K562 (cell line): ENCODE results near the gene ERGIC1. TPM values are rescaled to one million over a fixed set of nuclear protein-coding genes. Genes with fewer than 3 reads are reported as not detected.

Source experiments
- CEBPG ChIP-seq, 3 experiments: fragments of 200-800 bp in 1 of 3; sonication (Bioruptor generic) in 1 of 3; sonication (generic) in 1 of 3; formaldehyde crosslinking in 1 of 3; IDR thresholded peaks in 2 of 3; conservative IDR thresholded peaks in 1 of 3; 2 replicates each; pipeline versions ENCODE4 v1.6.1 to v1.8.0; 2016 to 2022; ENCODE audit warnings: missing compliant biosample characterization in 2 of 3, missing genetic modification characterization in 2 of 3, mild to moderate bottlenecking in 1 of 3, missing genetic modification reagents in 1 of 3
- DACH1 ChIP-seq: fragments of 450-650 bp; IDR thresholded peaks from 2 replicates; pipeline ENCODE4 v1.6.1; 2018; ENCODE audit not compliant: partially characterized antibody
- ETV6 ChIP-seq, 3 experiments: fragments of 150-350 bp in 1 of 3; sonication (generic) in 1 of 3; formaldehyde crosslinking in 1 of 3; IDR thresholded peaks; 2 replicates each; pipeline versions ENCODE4 v1.6.1 to v1.8.0; 2014 to 2022; ENCODE audit warnings: borderline replicate concordance in 2 of 3, low read depth in 2 of 3, antibody characterized with exemption in 1 of 3, low read length in 1 of 3, mild to moderate bottlenecking in 1 of 3, missing genetic modification reagents in 1 of 3
- FOXM1 ChIP-seq, 2 experiments: fragments of 450-650 bp in 1 of 2; sonication (generic) in 1 of 2; formaldehyde crosslinking in 1 of 2; IDR thresholded peaks; 2 replicates each; pipeline versions ENCODE4 v1.6.1 to v1.9.0; 2017 to 2022; ENCODE audit warnings: low read depth in 2 of 2, mild to moderate bottlenecking in 2 of 2, missing genetic modification reagents in 1 of 2, moderate library complexity in 1 of 2
- HDAC8 ChIP-seq: fragments of 450-650 bp; IDR thresholded peaks from 2 replicates; pipeline ENCODE4 v1.6.1; 2016; ENCODE audit warnings: mild to moderate bottlenecking, missing genetic modification characterization, moderate library complexity, missing compliant biosample characterization
- KDM1A ChIP-seq, 2 experiments: fragments of 450-650 bp; IDR thresholded peaks; 2 replicates each; pipeline ENCODE4 v1.6.1; 2016; ENCODE audit warnings: mild to moderate bottlenecking in 2 of 2
- MAFK ChIP-seq: IDR thresholded peaks from 2 replicates; pipeline ENCODE4 v1.6.1; 2011; ENCODE audit warnings: low read length, improper control_type of control experiment
- MYC ChIP-seq, 2 experiments: fragments of 250-450 bp in 1 of 2; sonication (Bioruptor Pico) in 1 of 2; IDR thresholded peaks; 2 replicates each; pipeline versions ENCODE4 v1.5.1 to v1.6.1; 2012 to 2021; ENCODE audit warnings: low read depth in 2 of 2, borderline replicate concordance in 1 of 2, improper control_type of control experiment in 1 of 2, low read length in 1 of 2, mild to moderate bottlenecking in 1 of 2, moderate library complexity in 1 of 2
- NR4A1 ChIP-seq, 2 experiments: fragments of 250-450 bp in 1 of 2; fragments of 450-650 bp in 1 of 2; sonication (Bioruptor Pico) in 1 of 2; IDR thresholded peaks; 2 replicates each; pipeline versions ENCODE4 v1.4.0 to v1.6.1; 2016 to 2020; ENCODE audit warnings: mild to moderate bottlenecking in 2 of 2, missing compliant biosample characterization in 1 of 2, missing genetic modification characterization in 1 of 2, moderate library complexity in 1 of 2
- SAP30 ChIP-seq: fragments of 200-600 bp; sonication (generic); IDR thresholded peaks from 2 replicates; pipeline ENCODE4 v1.6.1; 2012; ENCODE audit warnings: borderline replicate concordance, low read depth, mild to moderate bottlenecking, moderate library complexity, low read length, control low read depth, inconsistent platforms; ENCODE audit not compliant: insufficient read depth, poor library complexity, severe bottlenecking
- TGIF2 ChIP-seq: sonication (generic); formaldehyde crosslinking; IDR thresholded peaks from 2 replicates; pipeline ENCODE4 v1.8.1; 2022; ENCODE audit warnings: mild to moderate bottlenecking, missing genetic modification reagents, moderate library complexity
- U2AF2 ChIP-seq: fragments of 200-400 bp; formaldehyde crosslinking; optimal IDR thresholded peaks from 2 replicates; pipeline ENCODE3; 2017; ENCODE audit warnings: low read depth, mild to moderate bottlenecking, low read length
- ZKSCAN1 ChIP-seq: fragments of 150-350 bp; IDR thresholded peaks from 2 replicates; pipeline ENCODE4 v1.6.1; 2016; ENCODE audit warnings: low read depth, low read length
- ZNF311 ChIP-seq: fragments of 250-450 bp; sonication (Bioruptor Pico); IDR thresholded peaks from 2 replicates; pipeline ENCODE4 v1.4.0; 2020; ENCODE audit warnings: mild to moderate bottlenecking, moderate library complexity
- ZNF668 ChIP-seq: fragments of 250-450 bp; sonication (Bioruptor Pico); IDR thresholded peaks from 2 replicates; pipeline ENCODE4 v1.8.0; 2022; ENCODE audit warnings: mild to moderate bottlenecking, inconsistent platforms
- ZZZ3 ChIP-seq: fragments of 450-650 bp; IDR thresholded peaks from 2 replicates; pipeline ENCODE4 v1.6.1; 2016; ENCODE audit warnings: antibody characterized with exemption, mild to moderate bottlenecking, moderate library complexity
- polyA plus RNA-seq, 8 experiments: library from polyadenylated mRNA; depleted of rRNA in 4 of 8; stranded (reverse) in 5 of 8; unstranded in 3 of 8; fragments of >200 nt; fragmentation: Nextera tagmentation in 2 of 8; fragmentation: Illumina TruSeq in 1 of 8; extraction: Ambion mirVana in 2 of 8; extraction: Trizol in 1 of 8; gene quantifications; 2 replicates each; pipeline versions ENCODE4 v1.2.1 to v1.2.3, GENCODE V29; 2011 to 2014; ENCODE audit warnings: inconsistent platforms in 1 of 8, missing spikeins in 1 of 8
- total RNA-seq, 7 experiments: library from RNA; depleted of rRNA in 6 of 7; stranded (reverse); fragments of >200 nt in 6 of 7; fragmentation: Illumina TruSeq in 2 of 7; extraction: Trizol in 2 of 7; gene quantifications; 2 replicates each; pipeline versions ENCODE4 v1.2.1 to v1.2.3, GENCODE V29; 2011 to 2021; ENCODE audit warnings: low replicate concordance in 1 of 7
- TF ChIP-seq, protein P1 (sequence below), 2 experiments: fragments of 450-650 bp; IDR thresholded peaks; 2 replicates each; pipeline ENCODE4 v1.6.1; 2016; ENCODE audit warnings: mild to moderate bottlenecking in 2 of 2, borderline replicate concordance in 1 of 2, low read depth in 1 of 2, moderate library complexity in 1 of 2

ERGIC1 gene
- total and polyA plus RNA-seq, 9 of the 15 experiments (the other 6 are each of a cell fraction or from before 2014, with no cell fraction given): 5.5 to 68.4 (median 36.4) TPM

DNA sequence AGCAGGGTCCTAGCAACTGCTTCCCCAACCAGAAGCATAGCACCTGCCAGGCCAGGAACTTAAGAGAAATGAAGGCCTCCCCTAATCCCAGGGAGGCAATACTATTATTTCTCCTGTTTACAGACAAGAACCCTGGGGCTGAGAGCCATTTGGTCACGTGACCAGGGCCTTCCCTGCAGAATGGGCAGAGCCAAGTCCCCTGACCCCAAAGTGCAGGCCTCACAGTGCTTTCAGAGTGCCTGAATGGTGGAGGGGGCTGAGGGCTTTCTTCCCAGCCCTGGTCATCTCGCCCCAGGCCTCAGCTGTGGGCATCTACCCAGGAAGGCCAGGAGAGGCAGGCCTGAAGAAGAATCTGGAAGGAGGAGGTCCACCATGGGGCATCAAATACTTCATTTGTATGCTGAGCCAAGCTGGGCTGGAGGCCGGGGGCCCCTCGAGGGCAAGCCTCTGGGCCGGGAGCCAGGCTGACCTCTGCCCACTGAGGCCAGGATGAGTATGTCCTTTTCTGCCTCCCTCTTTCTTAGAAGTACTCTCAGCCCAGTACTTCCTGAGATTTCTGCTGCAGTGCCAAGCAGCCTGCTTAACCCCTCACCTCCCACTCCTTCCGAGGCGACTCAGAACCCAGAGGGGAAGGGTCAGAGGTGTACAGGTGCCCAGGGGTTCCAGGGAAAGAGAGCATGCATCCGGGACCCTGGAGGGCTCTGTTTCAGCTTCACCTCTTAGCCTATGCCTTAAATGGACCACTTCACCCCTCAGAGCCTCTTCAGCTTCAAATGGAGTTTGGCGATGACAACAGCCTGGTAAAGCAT lies 44.2 kb upstream of the ERGIC1 start (continued):
- TF ChIP-seq, protein P1, sequence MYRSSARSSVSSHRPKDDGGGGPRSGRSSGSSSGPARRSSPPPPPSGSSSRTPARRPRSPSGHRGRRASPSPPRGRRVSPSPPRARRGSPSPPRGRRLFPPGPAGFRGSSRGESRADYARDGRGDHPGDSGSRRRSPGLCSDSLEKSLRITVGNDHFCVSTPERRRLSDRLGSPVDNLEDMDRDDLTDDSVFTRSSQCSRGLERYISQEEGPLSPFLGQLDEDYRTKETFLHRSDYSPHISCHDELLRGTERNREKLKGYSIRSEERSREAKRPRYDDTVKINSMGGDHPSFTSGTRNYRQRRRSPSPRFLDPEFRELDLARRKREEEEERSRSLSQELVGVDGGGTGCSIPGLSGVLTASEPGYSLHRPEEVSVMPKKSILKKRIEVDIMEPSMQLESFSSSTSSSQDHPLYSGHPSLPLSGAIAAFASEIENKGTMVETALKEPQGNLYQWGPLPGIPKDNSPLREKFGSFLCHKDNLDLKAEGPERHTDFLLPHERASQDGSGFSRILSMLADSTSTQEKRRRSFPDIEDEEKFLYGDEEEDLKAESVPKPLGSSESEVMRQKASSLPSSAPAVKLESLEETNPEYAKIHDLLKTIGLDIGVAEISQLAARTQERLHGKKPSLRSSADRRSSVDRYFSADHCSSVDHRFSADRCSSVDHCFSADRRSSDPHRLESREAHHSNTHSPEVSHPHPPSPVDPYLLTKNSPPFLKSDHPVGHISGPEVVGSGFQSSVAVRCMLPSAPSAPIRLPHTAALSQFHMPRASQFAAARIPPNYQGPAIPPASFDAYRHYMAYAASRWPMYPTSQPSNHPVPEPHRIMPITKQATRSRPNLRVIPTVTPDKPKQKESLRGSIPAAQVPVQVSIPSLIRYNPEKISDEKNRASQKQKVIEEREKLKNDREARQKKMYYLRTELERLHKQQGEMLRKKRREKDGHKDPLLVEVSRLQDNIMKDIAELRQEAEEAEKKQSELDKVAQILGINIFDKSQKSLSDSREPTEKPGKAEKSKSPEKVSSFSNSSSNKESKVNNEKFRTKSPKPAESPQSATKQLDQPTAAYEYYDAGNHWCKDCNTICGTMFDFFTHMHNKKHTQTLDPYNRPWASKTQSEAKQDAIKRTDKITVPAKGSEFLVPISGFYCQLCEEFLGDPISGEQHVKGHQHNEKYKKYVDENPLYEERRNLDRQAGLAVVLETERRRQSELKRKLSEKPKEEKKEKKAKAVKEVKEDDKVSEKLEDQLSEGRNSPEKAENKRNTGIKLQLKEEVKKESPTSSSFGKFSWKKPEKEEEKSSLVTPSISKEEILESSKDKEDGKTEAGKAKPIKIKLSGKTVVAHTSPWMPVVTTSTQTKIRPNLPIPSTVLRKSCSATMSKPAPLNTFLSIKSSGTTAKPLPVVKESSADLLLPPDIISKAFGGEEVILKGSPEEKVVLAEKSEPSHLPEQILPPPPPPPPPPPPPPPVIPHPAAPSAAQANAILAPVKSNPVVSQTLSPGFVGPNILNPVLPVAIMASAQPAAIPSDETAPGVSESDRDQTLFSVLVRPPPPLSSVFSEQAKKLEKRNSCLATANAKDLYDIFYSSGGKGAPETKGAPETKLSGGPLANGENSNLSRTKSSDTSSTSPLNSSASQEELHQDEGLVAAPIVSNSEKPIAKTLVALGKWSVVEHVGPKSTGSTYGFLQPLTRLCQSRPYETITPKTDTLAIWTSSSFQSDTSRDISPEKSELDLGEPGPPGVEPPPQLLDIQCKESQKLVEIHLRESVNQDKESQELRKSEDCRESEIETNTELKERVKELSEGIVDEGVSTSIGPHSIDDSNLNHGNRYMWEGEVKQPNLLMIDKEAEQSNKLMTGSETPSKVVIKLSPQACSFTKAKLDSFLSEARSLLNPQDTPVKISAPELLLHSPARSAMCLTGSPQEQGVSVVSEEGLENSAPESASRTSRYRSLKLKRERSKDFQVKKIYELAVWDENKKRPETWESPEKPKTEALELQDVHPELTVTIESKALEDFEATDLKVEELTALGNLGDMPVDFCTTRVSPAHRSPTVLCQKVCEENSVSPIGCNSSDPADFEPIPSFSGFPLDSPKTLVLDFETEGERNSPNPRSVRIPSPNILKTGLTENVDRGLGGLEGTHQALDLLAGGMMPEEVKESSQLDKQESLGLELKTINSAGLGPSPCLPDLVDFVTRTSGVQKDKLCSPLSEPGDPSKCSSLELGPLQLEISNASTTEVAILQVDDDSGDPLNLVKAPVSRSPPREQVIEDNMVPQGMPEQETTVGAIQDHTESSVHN (IDR thresholded peaks at IDR 0.05; ENCODE audit: borderline replicate concordance in 1 of 2, low read depth in 1 of 2): no peak
- TF ChIP-seq ZKSCAN1 (no peak), ZZZ3 (no peak), ZNF668 (CRISPR knock-in tag) (no peak), CEBPG (CRISPR knock-in tag; IDR thresholded peaks at IDR 0.05) (no peak), CEBPG (tag; conservative IDR thresholded peaks at IDR 0.05 in 1 of 2, IDR thresholded peaks at IDR 0.05 in 1 of 2) (no peak), SAP30 (no peak), ETV6 (IDR thresholded peaks at IDR 0.05; ENCODE audit: borderline replicate concordance in 1 of 2, low read depth in 2 of 2, low read length in 1 of 2) (no peak), ETV6 (CRISPR knock-in tag; IDR thresholded peaks at IDR 0.05; ENCODE audit: borderline replicate concordance) (no peak), KDM1A (IDR thresholded peaks at IDR 0.05) (peak in 1 of 2 experiments; percentile 58; a peak in 1 of 4 replicates), TGIF2 (no peak), U2AF2 (no peak), ZNF311 (CRISPR knock-in tag) (no peak), MAFK (no peak), HDAC8 (tag) (no peak), DACH1 (no peak), NR4A1 (CRISPR knock-in tag; IDR thresholded peaks at IDR 0.05) (no peak), NR4A1 (tag; IDR thresholded peaks at IDR 0.05) (no peak), MYC (IDR thresholded peaks at IDR 0.05; ENCODE audit: low read depth, low read length) (no peak), MYC (CRISPR knock-in tag; IDR thresholded peaks at IDR 0.05; ENCODE audit: borderline replicate concordance, low read depth) (peak; percentile 38; the same call in 1 of the 2 replicates), FOXM1 (IDR thresholded peaks at IDR 0.05; ENCODE audit: low read depth) (no peak), FOXM1 (CRISPR knock-in tag; IDR thresholded peaks at IDR 0.05; ENCODE audit: low read depth) (no peak)
